Measurements from ENCODE around the gene IRS2.

The IRS2 gene

DNA sequence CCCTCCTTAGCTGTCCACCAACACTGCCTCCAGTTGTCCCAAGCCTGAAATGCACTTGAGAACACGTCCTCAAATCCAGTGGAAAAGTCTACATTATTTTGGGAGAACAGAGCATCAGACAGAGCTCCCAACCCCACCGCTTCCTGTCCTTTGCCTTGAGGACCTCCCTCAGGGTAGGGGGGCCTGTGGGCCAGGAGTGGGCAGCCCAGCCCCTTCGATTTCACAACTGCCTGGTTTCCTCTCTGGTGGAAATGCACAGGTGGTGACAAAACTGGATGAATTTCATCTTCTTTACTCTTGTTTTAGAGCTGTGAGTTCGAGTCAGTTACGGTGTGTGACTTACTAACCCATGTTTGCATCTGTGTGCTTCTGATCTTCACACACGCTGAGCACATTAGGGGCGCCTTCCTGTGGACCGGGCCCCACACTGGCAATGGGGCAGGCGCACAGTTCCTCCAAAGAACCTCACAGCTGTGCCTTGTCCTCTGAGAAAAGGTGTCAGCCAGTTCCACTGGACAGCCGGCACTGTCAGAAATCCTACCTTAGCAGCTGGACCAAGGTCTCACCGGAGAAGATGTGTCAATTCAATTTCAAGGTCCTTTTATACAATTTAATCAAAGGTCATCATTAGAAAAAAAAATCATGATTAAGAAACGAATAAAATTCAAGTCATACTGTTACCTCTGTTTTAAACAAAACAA, 80.2 kb downstream of the IRS2 start:
- no peak overlapping the region for H3K4me3 ChIP-seq (ENCODE audit: low read length, poor library complexity, severe bottlenecking)
- peaks cover 7% of the 10 kb centered on the region; the same call in 1 of the 2 replicates for H3K9me3 ChIP-seq (ENCODE audit: insufficient read depth, low read depth, low read length)
- no peak overlapping the region for H3K4me2 ChIP-seq (ENCODE audit: low read depth, low read length, poor library complexity, severe bottlenecking)
- no peaks in the 10 kb centered on the region for H3K79me2 ChIP-seq (ENCODE audit: insufficient read depth, low read length)
- TF ChIP-seq, protein P1, sequence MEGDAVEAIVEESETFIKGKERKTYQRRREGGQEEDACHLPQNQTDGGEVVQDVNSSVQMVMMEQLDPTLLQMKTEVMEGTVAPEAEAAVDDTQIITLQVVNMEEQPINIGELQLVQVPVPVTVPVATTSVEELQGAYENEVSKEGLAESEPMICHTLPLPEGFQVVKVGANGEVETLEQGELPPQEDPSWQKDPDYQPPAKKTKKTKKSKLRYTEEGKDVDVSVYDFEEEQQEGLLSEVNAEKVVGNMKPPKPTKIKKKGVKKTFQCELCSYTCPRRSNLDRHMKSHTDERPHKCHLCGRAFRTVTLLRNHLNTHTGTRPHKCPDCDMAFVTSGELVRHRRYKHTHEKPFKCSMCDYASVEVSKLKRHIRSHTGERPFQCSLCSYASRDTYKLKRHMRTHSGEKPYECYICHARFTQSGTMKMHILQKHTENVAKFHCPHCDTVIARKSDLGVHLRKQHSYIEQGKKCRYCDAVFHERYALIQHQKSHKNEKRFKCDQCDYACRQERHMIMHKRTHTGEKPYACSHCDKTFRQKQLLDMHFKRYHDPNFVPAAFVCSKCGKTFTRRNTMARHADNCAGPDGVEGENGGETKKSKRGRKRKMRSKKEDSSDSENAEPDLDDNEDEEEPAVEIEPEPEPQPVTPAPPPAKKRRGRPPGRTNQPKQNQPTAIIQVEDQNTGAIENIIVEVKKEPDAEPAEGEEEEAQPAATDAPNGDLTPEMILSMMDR (conservative IDR thresholded peaks at IDR 0.05; ENCODE audit: low read length): peak; percentile 16; the same call in 1 of the 2 replicates
- no peak for TF ChIP-seq EZH2phosphoT487 (IDR thresholded peaks at IDR 0.05; ENCODE audit: borderline replicate concordance)
- peaks cover 22% of the 10 kb centered on the region for H3K4me1 ChIP-seq (ENCODE audit: insufficient read depth, low read length, poor library complexity, severe bottlenecking)
- no peaks in the 10 kb centered on the region for H3K36me3 ChIP-seq (ENCODE audit: insufficient read depth, low read length)
- no peak overlapping the region for H2AFZ ChIP-seq (ENCODE audit: low read length)
- H3K27me3 ChIP-seq (ENCODE audit: insufficient read depth, low read length, poor library complexity, severe bottlenecking): peaks cover 18% of the 10 kb centered on the region
- no peaks in the 10 kb centered on the region for H3F3A ChIP-seq (ENCODE audit: low read depth)
- no peaks in the 10 kb centered on the region for H4K20me1 ChIP-seq (ENCODE audit: insufficient read depth, low read length, poor library complexity, severe bottlenecking)
- H3K9me2 ChIP-seq (replicated peaks; ENCODE audit: low read depth, low read length): no peaks in the 10 kb centered on the region
- no peak overlapping the region for H3K9ac ChIP-seq (ENCODE audit: low read depth, low read length, poor library complexity, severe bottlenecking)

- Histone ChIP-seq H3K9ac (ENCODE audit: low read depth, low read length, poor library complexity, severe bottlenecking) (no peak overlapping the region), H3F3A (ENCODE audit: low read depth) (peaks cover 5% of the 10 kb centered on the region; the same call in 1 of the 2 replicates), H3K27me3 (ENCODE audit: insufficient read depth, low read length, poor library complexity, severe bottlenecking) (peaks cover 9% of the 10 kb centered on the region), H3K36me3 (ENCODE audit: insufficient read depth, low read length) (no peaks in the 10 kb centered on the region), H3K9me3 (ENCODE audit: insufficient read depth, low read depth, low read length) (peaks cover 7% of the 10 kb centered on the region; the same call in 1 of the 2 replicates), H3K9me2 (replicated peaks; ENCODE audit: low read depth, low read length) (no peaks in the 10 kb centered on the region), H3K4me3 (ENCODE audit: low read length, poor library complexity, severe bottlenecking) (no peak overlapping the region), H3K4me1 (ENCODE audit: insufficient read depth, low read length, poor library complexity, severe bottlenecking) (peaks cover 30% of the 10 kb centered on the region), H4K20me1 (ENCODE audit: insufficient read depth, low read length, poor library complexity, severe bottlenecking) (no peaks in the 10 kb centered on the region), H3K4me2 (ENCODE audit: low read depth, low read length, poor library complexity, severe bottlenecking) (no peak overlapping the region), H2AFZ (ENCODE audit: low read length) (no peak overlapping the region), H3K79me2 (ENCODE audit: insufficient read depth, low read length) (no peaks in the 10 kb centered on the region)
- no peak for TF ChIP-seq EZH2phosphoT487 (IDR thresholded peaks at IDR 0.05; ENCODE audit: borderline replicate concordance)
- TF ChIP-seq, protein P1 (conservative IDR thresholded peaks at IDR 0.05; ENCODE audit: low read length): no peak
These were observed 81.4 kb downstream of the IRS2 start for GRCh38 chr13:109704771-109705635.

- peaks cover 9% of the 10 kb centered on the region for H3K27me3 ChIP-seq (ENCODE audit: insufficient read depth, low read length, poor library complexity, severe bottlenecking)
- no peak overlapping the region for H2AFZ ChIP-seq (ENCODE audit: low read length)
- no peaks in the 10 kb centered on the region for H4K20me1 ChIP-seq (ENCODE audit: insufficient read depth, low read length, poor library complexity, severe bottlenecking)
- no peaks in the 10 kb centered on the region for H3K36me3 ChIP-seq (ENCODE audit: insufficient read depth, low read length)
- peaks cover 7% of the 10 kb centered on the region; the same call in 1 of the 2 replicates for H3K9me3 ChIP-seq (ENCODE audit: insufficient read depth, low read depth, low read length)
- H3K4me2 ChIP-seq (ENCODE audit: low read depth, low read length, poor library complexity, severe bottlenecking): no peak overlapping the region
- H3K4me3 ChIP-seq (ENCODE audit: low read length, poor library complexity, severe bottlenecking): no peak overlapping the region
- H3F3A ChIP-seq (ENCODE audit: low read depth): peaks cover 13% of the 10 kb centered on the region
- no peaks in the 10 kb centered on the region for H3K9me2 ChIP-seq (replicated peaks; ENCODE audit: low read depth, low read length)
- H3K79me2 ChIP-seq (ENCODE audit: insufficient read depth, low read length): no peaks in the 10 kb centered on the region
- no peak for TF ChIP-seq EZH2phosphoT487 (IDR thresholded peaks at IDR 0.05; ENCODE audit: borderline replicate concordance)
- TF ChIP-seq, protein P1 (conservative IDR thresholded peaks at IDR 0.05; ENCODE audit: low read length): no peak
- H3K9ac ChIP-seq (ENCODE audit: low read depth, low read length, poor library complexity, severe bottlenecking): no peak overlapping the region
- H3K4me1 ChIP-seq (ENCODE audit: insufficient read depth, low read length, poor library complexity, severe bottlenecking): peaks cover 45% of the 10 kb centered on the region
These were observed 83.1 kb downstream of the IRS2 start for GRCh38 chr13:109703250-109703649.
